ENCODE data around the gene INTS3.

Gene INTS3

DNA sequence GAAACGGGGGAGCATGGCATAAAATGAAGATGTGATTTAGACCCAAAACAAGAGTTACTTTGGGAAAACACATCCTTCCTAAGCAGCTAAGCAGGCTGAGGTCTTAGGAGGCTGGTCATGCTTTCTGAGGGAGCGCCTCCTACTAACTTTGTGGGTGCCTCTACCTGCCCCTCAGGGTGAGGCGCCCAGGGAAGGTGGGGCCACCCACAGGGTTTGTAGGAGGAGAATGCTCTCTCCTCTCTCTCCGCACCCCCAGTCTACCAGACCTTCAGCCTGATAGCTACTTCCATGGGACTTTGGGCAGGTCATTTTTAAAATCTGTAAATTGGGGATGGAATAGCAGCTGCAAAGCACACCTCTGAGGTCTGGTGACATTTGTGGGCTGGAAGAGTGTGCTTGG is 71.2 kb downstream of the INTS3 start:
- no peak for DNase-seq

DNA sequence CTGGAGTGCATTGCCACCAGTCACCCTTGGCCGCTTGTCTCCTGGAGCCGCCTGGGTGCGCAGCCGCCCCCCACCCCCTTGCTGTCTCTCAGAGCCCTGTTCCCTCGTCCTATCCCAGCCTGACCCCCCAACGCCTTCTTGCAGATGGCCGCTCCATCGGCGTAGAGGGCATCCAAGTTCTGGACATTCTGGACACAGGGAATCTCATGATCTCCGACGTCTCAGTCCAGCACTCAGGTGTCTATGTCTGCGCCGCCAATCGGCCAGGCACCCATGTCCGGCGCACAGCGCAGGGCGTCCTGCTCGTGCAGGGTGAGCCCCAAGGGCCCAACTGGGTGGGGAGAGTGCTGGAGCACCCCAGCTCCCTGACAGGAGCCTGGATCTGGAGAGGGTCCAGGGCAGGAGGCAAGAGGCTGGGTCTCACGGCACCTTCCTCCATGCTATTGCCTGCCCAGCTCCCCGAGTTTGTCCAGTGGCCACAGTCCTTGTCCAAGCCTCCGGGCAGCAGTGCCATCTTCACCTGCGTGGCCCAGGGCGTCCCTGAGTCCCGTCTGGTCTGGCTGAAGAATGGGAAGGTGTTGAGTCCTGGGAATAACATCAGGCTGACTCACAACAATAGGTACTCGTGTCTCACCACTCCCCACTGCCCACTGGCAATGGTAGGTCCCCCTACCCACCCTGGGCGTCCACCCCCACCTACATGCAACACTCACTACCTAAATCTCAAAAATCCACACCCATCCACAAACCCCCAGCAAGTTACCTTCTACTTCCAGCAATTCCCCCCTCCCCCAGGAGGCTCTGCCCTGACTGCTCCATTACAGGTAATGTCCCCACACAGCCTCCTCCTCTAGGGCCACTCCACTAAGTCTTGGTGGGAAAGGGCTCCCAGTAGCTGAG is 72.0 kb downstream of the INTS3 start:
- DNase-seq: no peak

DNA sequence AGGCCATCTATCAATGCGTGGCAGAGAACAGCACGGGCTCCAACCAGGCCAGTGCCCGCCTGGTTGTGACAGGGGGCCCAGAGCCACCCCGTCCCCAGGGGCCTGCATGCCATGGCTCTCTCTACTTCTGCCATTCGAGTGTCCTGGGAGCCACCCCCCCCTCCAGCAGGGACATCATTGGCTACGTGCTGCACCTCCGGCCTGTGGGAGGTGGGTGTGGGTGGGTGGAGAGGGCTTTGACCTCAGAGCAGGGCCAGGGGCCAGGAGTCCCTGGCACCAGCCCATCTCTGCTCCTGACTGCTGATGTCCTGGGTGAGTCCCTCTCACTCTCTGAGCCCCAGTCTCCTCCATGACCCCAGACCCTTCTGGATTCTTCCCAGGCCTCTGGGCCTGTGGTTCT is 72.7 kb downstream of the INTS3 start:
- no peak for DNase-seq

DNA sequence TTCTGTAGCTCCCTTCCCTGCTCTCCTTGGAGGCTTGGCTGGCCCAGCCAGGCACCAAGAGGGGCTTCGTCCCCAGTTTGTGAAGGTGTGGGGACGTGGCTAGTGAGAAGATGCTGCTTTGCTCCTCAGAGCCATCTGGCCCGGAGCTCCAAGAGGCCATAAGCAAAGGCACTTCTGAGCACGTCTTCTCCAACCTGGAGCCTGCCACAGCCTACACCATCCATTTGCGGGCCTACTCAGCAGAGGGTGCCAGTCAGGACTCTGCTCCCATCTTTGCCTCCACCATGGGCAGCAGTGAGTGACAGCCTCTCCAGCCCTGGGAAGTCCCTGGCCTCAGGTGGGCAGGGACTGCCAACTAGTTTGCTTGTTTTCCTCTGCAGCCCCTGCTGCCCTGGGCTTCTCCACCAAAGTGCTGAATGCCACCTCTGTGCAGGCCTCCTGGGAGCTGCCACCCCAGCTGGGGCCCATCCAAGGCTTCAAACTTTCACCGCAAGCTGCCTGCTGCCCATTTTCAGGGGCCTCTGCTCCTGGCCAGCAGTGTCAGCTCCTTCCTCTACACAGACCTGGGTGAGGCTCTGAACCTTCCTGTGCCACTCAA is 73.3 kb downstream of the INTS3 start:
- DNase-seq: no peak

DNA sequence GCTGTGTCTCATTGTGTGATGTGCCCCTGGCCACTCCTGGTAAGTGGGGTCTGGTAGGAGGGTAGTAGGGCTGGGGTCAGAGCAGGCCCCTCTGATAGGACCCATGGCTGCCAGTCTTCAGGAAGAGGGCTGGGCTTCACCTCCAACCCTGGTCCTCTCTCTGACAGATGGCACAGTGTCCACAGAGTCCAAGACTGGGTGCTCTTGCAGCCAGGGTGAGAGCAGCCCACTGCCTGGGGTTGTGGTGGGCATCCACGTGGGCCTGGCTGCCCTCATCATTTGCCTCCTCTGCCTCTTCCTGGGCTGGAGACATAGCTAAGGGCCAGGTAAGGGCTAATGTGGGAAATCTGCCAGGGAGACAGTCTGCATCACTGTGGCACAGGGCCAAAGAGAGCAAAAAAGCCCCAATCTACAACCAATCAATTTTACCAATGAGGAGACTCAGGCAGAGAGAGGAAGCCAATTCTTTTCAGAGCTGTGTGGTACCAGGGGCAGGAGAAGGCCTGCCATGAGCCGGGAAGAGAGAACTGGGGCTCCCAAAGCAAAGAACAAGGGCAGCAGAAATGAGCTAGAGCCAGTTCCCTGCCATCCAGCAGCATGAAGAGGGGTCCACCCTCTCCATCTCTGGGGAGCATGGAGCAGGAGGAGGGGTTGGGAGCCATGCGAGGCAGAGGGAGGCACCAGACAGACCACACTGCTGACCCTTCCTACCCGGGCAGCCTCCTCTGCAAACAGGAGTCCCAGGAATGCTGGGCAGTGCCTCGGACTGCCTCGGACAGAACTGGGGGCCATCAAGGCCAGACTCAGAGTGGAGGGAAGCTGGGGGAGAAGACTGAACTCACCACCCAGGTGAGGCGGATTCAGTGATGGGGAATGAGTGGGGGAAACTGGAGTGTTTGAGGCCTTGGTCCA is 74.2 kb downstream of the INTS3 start:
- no peak for DNase-seq

DNA sequence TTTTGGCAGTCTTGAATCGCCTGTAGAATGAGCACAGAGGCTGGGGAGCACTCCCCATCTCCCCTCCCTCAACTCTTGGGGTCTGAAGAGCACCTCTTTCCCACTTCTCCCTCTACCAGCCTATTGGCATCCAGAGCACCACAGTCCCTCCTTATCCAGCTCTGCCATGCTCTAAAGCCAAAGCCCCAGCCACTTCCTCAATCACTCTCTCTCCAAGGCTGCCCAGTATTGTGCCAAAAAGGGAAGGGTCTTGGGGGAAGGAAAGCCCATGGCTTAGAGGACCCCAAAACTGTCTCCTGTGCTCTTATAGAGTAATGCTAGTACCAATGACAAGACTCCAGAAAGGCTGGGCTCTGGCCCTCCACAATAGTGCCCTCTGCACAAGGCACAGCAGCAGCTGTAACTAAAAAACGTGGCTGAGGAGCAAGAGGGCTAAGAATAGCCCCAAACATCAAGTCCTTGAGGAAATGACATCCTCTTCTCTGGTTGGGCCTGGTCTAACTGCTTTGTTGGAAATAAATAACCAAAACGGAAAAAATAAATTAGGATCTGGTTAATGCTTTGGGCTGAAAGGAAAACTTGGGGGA is 75.7 kb downstream of the INTS3 start:
- no peak for DNase-seq

DNA sequence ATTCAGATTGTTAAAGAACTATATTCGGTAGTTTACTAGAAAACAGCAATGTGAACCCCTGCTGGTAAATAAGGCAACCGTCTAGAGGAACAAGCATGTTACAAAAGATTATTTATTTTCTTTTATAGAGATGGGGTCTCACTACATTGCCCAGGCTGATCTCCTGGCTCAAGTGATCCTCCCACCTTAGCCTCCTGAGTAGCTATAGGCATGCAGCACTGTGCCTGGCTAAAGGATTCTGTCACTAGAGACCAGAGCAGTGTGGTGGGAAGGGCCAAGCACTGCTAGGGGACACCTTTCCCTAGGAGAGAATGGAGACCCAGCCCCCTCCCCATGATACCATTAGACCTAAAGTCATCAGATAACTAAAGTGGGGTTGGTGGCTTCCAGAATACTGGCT is 76.3 kb downstream of the INTS3 start:
- no peak for DNase-seq

DNA sequence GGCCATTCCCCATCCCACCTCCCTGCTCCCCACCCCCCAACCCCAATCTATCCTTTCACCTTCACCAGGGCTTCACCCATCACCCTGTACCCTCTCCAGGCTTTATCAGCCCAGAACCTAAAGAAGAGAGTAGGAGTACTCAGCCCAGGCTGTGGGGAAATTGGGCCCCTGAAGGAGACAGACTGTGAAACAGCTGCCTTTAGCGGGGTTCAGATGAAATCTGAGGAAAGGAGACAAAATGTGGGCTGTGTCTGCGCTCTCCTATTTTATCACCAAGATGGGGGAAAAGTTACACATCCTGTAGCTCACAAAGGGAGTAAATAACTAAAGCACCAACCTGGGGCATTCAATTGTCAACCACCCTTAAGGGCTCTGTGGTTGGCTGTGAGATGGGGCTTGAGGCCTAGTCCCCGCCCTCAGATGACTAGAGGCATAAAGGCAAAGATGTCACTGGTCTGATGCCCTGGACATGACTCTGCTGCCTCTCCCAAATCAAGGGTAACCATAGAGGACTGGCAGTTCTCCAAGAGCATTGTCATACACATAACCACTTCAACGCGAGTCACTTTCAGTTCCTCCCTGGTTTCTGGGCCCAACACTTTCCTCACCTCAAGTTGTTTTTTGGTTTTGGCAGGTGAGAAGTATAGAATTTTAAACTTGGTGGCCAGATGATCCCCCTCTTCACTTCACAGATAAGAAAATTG is 77.3 kb downstream of the INTS3 start:
- peak; percentile 91 for DNase-seq

DNA sequence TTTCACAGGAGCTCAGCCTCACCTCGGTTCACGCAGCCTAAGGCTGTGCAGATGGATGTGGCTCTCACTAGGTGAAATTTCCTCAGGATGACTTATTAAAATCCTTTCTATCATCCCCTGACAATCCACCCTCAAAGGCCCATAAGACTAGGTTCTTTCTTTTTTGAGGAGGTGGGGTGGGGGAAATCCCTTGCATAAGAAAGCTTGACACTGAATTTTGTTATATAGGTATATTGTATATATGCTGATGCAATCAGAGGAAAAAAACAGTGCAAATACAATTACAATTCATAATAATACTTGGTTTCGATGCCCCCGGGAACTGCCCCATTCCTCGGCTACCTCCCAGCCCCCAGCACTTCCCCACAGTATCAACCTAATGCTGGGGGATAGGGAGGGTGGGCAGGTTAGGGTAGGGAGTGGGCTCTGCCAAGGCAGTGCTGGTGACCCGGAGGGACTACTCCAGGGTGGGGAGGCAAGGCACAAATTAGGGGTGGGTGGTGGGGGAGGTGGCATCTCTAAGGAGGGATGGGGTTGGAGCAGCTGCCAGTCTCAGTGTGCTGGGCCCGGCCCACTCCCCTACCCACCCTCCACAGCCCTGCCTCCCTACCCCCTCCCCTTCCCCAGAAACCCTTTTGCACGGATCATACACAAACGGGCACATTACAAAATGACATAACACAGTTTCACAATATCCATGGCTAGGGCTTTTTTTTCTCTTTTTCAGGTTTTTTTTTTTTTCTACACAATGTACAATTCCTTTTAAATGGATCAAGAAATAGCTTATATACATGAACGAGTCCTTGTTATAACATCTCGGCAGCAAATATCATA is 78.3 kb downstream of the INTS3 start:
- no peak for DNase-seq

DNA sequence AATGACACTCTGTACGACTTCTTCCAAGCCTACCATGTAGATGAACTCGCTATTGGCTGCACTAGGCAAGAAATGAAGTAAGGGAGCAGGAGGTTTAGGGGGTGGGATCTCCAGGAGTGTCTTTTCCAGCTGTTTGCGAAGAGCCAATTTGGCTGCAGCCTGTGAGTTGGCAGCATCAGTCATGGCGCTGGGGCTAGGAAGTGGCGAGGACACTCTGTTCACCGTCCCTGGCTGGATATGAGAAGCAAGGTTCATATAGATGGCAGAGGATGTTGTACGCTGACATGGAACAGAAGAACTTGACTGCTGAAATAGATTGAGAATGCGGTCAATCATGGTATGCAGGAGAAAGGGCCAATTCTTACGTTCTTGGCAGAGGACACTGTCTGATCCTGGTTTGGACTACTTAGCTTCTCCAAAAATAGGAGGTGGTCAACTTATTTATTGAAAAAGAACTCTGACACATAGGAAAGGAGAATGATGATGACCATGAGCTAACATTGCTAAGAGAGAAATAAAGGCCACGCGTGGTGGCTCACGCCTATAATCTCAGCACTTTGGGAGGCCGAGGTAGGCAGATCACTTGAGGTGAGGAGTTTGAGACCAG is 88.5 kb downstream of the INTS3 start:
- DNase-seq: no peak

DNA sequence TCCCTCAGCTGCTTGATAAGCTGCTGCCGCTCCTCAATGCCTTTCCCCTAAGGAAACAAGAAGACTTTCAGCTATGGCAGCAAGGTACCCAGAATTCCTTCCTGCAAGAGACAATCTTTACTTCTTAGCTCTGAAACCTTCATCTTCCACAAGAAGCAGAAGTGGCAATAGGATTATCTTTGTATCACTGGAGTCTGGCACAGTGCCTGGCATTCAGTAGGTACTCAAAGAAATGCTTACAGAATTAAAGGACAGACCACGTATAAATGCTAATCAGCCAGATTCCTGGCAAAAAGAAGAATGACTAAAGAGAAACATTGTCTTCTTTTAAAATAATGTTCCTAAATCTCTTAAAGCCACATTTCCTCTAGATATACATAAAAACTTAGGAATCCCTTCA is 91.0 kb downstream of the INTS3 start:
- DNase-seq: no peak

Measured in CD4-positive, alpha-beta T cell treated with Interleukin-4 for 4 hours (primary cell).